Loucy (cell line): ENCODE results near the gene BRI3.

Experiments
- H2AFZ ChIP-seq: fragments of 200-600 bp; sonication (generic); 2 replicates; pipeline ENCODE4 v1.6.0; 2016; ENCODE audit warnings: antibody characterized with exemption, mild to moderate bottlenecking, low read length, moderate library complexity
- H3F3A ChIP-seq: fragments of 200-600 bp; 2 replicates; pipeline ENCODE4 v1.6.0; 2016; ENCODE audit warnings: antibody characterized with exemption, low read depth, mild to moderate bottlenecking
- H3K27me3 ChIP-seq: fragments of 200-600 bp; sonication (generic); 2 replicates; pipeline ENCODE4 v1.6.1; 2014; ENCODE audit warnings: low read length, mild to moderate bottlenecking; ENCODE audit not compliant: insufficient read depth, poor library complexity, severe bottlenecking
- H3K36me3 ChIP-seq: fragments of 200-600 bp; sonication (generic); 2 replicates; pipeline ENCODE4 v1.6.1; 2016; ENCODE audit warnings: low read length; ENCODE audit not compliant: insufficient read depth
- H3K4me1 ChIP-seq: fragments of 200-600 bp; sonication (generic); 2 replicates; pipeline ENCODE4 v1.5.1; 2014; ENCODE audit warnings: low read length, mild to moderate bottlenecking; ENCODE audit not compliant: insufficient read depth, poor library complexity, severe bottlenecking
- H3K4me2 ChIP-seq: fragments of 200-600 bp; sonication (generic); 2 replicates; pipeline ENCODE4 v1.6.0; 2014; ENCODE audit warnings: antibody characterized with exemption, low read length, low read depth, mild to moderate bottlenecking; ENCODE audit not compliant: poor library complexity, severe bottlenecking
- H3K4me3 ChIP-seq: fragments of 200-600 bp; sonication (generic); 2 replicates; pipeline ENCODE4 v1.5.1; 2014; ENCODE audit warnings: low read length, mild to moderate bottlenecking, mixed read lengths; ENCODE audit not compliant: poor library complexity, severe bottlenecking
- H3K79me2 ChIP-seq: fragments of 200-600 bp; sonication (generic); 2 replicates; pipeline ENCODE4 v1.6.1; 2014; ENCODE audit warnings: low read length; ENCODE audit not compliant: insufficient read depth
- H3K9ac ChIP-seq: fragments of 200-600 bp; sonication (generic); 2 replicates; pipeline ENCODE4 v1.6.0; 2014; ENCODE audit warnings: mild to moderate bottlenecking, low read depth, low read length, moderate library complexity; ENCODE audit not compliant: poor library complexity, severe bottlenecking
- H3K9me2 ChIP-seq: fragments of 200-600 bp; sonication (generic); replicated peaks from 2 replicates; pipeline ENCODE4 v1.6.1; 2016; ENCODE audit warnings: low read depth, low read length, mixed read lengths
- H3K9me3 ChIP-seq: fragments of 200-600 bp; sonication (generic); 2 replicates; pipeline ENCODE4 v1.6.1; 2014; ENCODE audit warnings: mild to moderate bottlenecking, antibody characterized with exemption, low read length, low read depth; ENCODE audit not compliant: insufficient read depth
- H4K20me1 ChIP-seq: fragments of 200-600 bp; sonication (generic); 2 replicates; pipeline ENCODE4 v1.6.0; 2014; ENCODE audit warnings: antibody characterized with exemption, low read length, mild to moderate bottlenecking; ENCODE audit not compliant: insufficient read depth, poor library complexity, severe bottlenecking
- EZH2phosphoT487 ChIP-seq: fragments of 200-600 bp; IDR thresholded peaks from 2 replicates; pipeline ENCODE4 v1.6.1; 2018; ENCODE audit warnings: antibody characterized with exemption, mild to moderate bottlenecking, moderate library complexity, borderline replicate concordance
- TF ChIP-seq, protein P1 (sequence below): fragments of 200-600 bp; sonication (generic); conservative IDR thresholded peaks from 2 replicates; pipeline ENCODE4 v1.5.1; 2014; ENCODE audit warnings: mild to moderate bottlenecking, antibody characterized with exemption, low read length

BRI3 gene

DNA sequence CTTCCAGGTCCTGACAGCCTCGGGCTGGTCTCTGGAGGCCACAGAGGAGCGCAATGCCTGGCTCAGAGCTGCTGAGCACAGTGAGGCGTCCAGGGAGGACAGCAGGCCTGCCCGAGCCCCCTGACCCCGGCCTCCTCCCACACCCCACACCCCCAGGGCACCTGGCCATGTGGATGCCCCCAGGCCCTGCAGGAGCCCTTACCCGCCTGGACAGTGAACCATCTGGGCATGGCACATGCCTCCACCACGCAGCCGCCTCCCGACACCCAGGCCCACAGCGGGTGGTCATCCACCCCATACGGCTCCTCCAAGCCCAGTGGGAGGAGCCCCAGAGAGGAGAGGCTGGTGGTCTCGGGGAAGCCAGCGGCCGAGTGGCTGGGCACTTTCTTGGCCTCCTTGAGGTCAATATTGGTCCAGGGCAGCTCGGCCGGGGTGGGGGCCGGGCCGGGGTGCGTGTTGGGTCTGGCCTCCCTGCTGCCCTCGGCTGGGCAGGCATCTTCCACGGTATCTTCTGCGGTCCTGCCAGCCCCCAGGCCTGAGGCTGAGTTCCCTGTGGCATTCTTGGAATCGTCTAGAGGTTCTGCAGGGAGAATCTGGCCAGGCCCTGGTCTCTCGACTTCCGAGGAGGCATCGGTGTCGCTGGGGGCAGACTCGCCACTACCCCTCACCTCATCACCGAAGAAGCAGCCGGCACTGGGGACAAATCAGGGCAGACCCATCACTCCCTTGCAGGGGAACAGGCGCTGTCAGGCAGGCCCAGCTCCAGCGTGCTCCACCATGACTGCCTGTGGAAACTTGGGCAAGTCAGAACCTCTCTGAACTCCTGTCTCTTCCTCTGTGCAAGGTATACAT lies 48.0 kb upstream of the BRI3 start:
- no peaks in the 10 kb centered on the region for H3F3A ChIP-seq
- H3K9me2 ChIP-seq, result no peaks in the 10 kb centered on the region
- H3K27me3 ChIP-seq, result no peaks in the 10 kb centered on the region
- no peaks in the 10 kb centered on the region for H3K4me1 ChIP-seq
- H4K20me1 ChIP-seq, result no peaks in the 10 kb centered on the region
- H3K9me3 ChIP-seq, result no peaks in the 10 kb centered on the region
- no peak overlapping the region for H3K4me2 ChIP-seq
- H2AFZ ChIP-seq, result no peak overlapping the region
- TF ChIP-seq EZH2phosphoT487, result no peak
- TF ChIP-seq, protein P1, sequence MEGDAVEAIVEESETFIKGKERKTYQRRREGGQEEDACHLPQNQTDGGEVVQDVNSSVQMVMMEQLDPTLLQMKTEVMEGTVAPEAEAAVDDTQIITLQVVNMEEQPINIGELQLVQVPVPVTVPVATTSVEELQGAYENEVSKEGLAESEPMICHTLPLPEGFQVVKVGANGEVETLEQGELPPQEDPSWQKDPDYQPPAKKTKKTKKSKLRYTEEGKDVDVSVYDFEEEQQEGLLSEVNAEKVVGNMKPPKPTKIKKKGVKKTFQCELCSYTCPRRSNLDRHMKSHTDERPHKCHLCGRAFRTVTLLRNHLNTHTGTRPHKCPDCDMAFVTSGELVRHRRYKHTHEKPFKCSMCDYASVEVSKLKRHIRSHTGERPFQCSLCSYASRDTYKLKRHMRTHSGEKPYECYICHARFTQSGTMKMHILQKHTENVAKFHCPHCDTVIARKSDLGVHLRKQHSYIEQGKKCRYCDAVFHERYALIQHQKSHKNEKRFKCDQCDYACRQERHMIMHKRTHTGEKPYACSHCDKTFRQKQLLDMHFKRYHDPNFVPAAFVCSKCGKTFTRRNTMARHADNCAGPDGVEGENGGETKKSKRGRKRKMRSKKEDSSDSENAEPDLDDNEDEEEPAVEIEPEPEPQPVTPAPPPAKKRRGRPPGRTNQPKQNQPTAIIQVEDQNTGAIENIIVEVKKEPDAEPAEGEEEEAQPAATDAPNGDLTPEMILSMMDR, result no peak
- peaks cover 4% of the 10 kb centered on the region; the same call in 1 of the 2 replicates for H3K36me3 ChIP-seq
- no peaks in the 10 kb centered on the region for H3K79me2 ChIP-seq
- H3K4me3 ChIP-seq, result no peak overlapping the region
- H3K9ac ChIP-seq, result no peak overlapping the region

DNA sequence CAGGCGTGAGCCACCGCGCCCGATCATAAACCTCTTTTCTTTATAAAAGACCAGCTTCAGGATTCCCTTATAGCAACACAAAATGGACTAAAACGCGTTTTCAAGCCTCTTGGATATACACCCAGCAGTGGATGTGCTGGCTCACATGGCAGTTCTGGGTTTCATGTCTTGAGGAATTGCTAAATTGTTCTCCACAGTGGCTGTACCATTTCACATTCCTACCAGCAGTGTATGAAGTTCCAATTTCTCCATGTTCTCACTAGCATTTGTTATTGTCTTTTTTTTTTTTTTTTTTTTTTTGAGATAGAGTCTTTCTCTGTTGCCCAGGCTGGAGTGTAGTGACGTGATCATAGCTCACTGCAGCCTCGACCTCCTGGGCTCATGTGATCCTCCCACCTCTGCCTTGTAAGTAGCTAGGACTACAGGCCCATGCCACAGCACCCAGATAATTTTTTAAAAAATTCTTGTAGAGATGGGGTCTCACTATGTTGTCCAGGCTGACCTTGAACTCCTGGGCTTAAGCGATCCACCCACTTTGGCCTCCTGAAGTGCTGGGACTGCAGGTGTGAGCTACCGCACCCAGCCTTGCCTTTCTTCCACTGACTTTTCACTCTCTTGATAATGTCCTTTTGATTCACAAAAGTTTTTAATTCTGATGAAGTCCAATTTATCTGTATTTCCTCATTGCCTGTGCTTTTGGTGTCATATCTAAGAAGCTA lies 46.9 kb upstream of the BRI3 start:
- Histone ChIP-seq H3K4me2 (no peak overlapping the region), H2AFZ (no peak overlapping the region), H3K9ac (no peak overlapping the region), H3F3A (no peaks in the 10 kb centered on the region), H3K4me1 (no peaks in the 10 kb centered on the region), H3K4me3 (no peak overlapping the region), H3K9me3 (no peaks in the 10 kb centered on the region), H4K20me1 (no peaks in the 10 kb centered on the region), H3K9me2 (no peaks in the 10 kb centered on the region), H3K27me3 (no peaks in the 10 kb centered on the region), H3K36me3 (peaks cover 4% of the 10 kb centered on the region; the same call in 1 of the 2 replicates), H3K79me2 (no peaks in the 10 kb centered on the region)
- TF ChIP-seq, protein P1, result no peak

DNA sequence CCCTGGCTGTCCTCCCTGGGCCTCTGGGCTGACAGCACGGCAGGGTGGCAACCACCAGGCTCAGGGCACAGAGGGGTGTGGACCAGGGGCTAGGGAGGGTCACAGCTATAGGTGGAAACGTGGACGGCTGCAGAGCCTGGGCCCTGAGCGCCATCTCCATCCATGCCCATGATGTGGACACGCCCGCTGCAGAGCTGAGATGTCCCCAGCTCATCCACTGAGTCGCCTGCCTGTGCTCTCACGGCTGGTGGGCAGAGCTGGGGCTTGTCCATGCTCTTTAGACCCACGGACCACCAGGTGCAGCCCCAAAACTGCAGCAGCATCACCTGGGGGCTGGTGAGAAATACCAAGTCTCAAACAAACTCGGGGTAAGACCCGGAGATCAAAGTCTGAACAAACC lies 45.6 kb upstream of the BRI3 start:
- Histone ChIP-seq H3K27me3 (no peaks in the 10 kb centered on the region), H3K4me2 (no peak overlapping the region), H4K20me1 (no peaks in the 10 kb centered on the region), H2AFZ (no peak overlapping the region), H3F3A (no peaks in the 10 kb centered on the region), H3K79me2 (no peaks in the 10 kb centered on the region), H3K36me3 (peaks cover 4% of the 10 kb centered on the region; the same call in 1 of the 2 replicates), H3K9me3 (no peaks in the 10 kb centered on the region), H3K9me2 (no peaks in the 10 kb centered on the region), H3K4me3 (no peak overlapping the region), H3K4me1 (no peaks in the 10 kb centered on the region), H3K9ac (no peak overlapping the region)
- TF ChIP-seq EZH2phosphoT487, result no peak
- TF ChIP-seq, protein P1, result no peak
